Fibroblast of skin of right biceps (primary cell): ENCODE data around the gene EPHB4.

Experiments used
- DNase-seq: peaks from one replicate; pipeline ENCODE4 v3.0.0-alpha.2; 2013

EPHB4 gene

GRCh38 chr7:100854146-100854895 is 27.0 kb upstream of the EPHB4 start:
- no peak for DNase-seq

GRCh38 chr7:100852048-100852872 is 24.9 kb upstream of the EPHB4 start, which contains the start of gene SLC12A9:
SLC12A9 (plus strand) TSS chr7:100852713; CDS start chr7:100854198, 1,485 bp downstream.
- peak; percentile 90 for DNase-seq

GRCh38 chr7:100847360-100847759 is 20.0 kb upstream of the EPHB4 start:
- DNase-seq: no peak

GRCh38 chr7:100840470-100841100 is 13.3 kb upstream of the EPHB4 start:
- DNase-seq: no peak

- DNase-seq: no peak
Observed at GRCh38 chr7:100839361-100839760, 12.0 kb upstream of the EPHB4 start.

DNA sequence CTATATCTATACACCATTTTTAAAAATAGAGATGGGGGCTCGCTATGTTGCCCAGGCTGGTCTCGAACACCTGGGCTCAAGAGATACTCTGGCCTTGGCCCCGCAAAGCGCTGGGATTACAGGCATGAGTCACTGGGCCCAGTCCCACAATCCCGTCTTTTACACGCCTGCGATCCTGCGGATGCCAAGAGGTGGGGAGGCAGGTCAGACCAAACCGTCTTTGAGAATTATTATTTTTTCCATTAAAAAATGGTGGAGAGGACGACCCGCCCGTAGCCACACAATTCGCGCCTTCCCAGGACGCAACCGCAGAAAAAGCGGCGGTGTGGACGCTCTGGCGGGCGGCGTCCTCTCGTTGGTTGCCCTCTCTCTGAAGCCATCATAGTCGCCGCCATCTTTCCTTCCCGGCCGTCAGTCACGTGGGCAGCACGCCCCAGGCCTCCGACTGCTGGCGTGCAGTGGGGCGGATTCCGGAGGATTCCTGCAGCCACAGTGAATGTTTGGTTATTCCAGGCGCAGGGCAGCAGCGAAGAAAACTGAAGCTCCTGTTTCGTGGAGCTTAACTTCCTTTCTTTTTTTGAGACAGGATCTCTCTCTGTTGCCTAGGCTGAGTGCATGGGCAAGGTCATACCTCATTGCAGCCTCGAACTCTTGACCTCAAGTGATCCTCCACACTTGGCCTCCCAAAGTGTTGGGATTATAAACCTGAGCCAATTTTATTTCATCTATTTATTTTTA is 9.9 kb upstream of the EPHB4 start:
- peak; percentile 94 for DNase-seq

DNA sequence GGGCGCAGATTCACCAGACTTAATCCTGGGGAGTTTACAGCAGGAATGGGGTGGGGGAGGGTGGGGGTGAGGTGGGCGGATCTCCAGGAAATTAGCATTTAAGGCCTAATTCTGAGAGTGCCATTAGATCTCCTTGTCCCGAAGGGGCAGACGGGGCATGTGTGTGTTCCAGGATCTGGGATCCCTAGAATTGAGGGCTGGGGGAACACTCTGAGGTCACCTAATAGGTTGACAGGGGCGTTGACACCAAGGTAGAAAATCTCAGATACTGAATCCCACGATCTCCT is 9.4 kb upstream of the EPHB4 start:
- DNase-seq: no peak

GRCh38 chr7:100835903-100836811 is 8.8 kb upstream of the EPHB4 start:
- DNase-seq: peak; percentile 56

DNA sequence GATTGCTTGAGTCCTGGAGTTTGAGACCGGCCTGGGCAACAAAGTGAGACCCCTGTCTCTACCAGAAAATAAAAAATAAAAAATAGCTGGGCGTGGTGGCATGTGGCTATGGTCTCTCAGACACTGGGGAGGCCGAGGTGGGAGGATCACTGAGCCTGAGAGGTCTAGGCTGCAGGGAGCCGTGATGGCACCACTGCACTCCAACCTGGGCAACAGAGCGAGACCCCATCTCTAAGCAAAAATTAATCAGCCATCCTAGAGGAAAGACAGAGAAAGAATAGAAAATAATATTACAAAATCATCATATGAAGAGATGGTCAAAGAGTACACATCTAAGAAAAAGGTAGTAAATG is 4.9 kb upstream of the EPHB4 start:
- DNase-seq: no peak

GRCh38 chr7:100830396-100830795 is 3.1 kb upstream of the EPHB4 start:
- no peak for DNase-seq

- DNase-seq: no peak
Observed at GRCh38 chr7:100829150-100829716, 1.9 kb upstream of the EPHB4 start.

DNA sequence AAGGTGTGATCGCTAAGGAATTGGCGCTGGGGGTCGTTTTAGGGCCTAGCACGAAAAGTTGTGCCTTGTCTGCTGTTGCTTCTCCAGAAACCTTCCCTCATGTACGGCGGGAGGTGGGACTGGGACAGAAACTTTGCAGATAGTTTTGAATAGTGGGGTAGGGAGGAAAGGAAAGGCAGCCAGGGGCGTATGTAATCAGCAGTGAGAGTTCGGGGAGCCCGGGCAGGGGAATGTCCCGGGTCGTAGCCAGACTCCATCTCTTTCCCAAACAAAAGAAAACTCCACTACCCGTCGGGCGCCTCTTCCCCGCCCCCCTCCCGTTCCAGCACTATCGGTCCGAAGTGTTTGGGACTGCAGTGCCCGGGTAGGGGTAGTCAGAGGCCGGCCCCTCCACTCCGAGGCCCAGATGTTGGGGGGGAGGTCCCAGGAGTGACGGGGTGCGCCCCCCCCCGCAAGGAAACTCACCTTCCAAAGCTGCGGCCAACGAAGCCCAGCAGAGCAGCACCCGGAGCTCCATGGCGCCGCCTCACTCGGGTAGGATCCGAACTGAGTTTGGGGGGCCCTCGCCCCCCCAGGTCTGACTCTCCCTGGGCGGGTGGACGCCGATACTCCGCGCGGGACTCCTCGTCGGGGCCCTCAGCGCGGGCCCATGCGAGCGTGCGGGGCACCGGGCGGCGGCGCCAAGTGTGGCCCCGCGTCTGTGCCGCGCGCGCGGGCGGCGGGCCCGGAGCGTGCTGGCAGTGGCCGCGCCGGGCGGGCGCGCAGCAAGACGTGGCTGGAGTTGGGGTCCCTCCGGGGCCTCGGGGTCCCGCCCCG is 601 bp downstream of the EPHB4 start:
- no peak for DNase-seq

DNA sequence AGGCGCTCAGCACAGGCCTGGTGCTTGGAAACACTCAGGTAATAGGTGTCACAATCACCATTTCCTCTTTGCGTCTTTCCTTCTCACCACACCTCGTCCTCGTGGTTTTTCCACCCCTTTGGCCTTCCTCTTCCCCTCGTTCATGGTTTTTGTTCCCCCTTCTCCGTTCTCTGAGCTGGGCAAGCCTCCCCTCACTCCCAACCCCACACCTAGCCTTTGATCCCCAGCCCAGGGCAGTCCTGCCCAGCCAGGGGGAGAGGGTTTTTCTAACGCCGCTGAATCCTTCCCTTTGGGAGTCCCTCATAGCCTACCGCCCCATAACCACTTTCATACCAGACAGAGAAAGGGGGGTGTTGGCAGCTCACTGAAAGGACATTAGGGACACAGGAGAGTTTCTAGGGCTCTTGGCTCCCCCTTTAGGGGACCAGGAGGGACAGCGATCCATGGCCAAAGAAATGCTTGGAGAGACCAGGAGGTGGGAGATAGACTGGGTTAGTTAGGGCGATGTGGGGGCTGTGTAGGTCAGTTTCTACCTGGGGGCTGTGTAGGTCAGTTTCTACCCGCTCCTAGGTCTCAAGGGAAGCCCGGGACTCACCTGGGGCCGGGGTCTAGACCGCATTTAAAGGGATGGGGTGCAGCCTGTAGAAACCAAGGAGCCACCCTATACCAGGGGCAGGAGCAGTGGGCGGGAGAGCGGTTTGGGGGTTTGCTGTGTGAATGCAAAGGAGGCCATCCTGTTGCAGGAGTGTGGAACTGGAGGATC is 1.4 kb downstream of the EPHB4 start:
- peak; percentile 67 for DNase-seq

DNA sequence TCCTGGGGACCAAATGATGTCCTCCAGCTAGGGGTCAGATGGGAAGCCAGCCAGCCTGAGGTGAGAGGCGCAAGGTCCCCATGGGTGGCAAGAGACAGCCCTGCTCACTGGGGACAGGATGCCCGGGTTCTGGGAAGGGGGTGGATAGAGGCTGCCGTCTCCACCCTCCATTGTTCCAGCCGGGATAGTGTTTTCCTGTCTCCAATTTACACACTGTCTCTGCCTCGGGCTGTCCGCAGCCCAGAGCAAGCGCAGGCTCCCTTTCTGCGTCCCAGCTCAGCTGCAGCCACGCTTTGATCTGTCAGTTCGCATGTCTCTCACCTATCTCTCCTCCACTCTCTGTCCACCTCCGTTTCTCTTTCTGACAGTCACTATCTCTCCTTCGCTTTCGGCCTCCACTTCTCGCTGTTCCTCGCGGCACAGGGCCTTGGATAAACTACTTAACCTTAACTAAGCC is 2.1 kb downstream of the EPHB4 start:
- peak; percentile 21 for DNase-seq

DNA sequence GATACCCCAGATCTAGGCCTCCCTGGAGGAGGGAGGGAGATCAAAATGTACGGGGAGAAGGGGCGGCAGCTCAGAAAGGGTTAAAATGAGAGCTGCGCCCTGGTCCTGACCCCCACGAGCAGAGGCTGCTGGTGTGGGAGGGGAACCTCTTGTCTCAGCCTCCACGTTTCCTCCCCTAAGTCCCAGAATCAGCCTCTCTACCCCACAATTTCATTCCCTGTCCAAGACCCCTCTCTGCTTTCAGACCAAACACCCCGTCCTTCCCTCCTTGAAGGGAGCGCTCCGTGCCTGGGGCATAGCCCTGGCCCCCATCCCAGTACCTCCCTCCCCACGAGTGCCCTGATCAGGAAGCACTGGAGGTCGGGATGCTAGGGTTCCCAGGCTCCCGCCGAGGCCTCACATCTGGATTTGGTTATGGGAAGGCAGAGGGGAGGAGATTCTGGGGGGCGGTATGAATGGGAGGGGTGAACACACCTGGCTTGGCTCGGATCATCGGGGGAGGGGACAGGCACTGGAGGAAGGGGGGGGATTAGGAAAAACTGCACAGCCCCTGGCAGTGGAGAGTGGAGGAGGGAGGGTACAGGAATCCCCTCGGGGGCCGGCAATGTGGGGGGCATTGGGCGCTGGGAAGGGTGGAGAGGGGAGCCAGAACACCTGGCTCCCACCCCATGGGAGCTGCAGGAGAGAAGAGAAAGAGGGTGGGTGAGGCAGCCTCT is 2.7 kb downstream of the EPHB4 start:
- no peak for DNase-seq

GRCh38 chr7:100823534-100823933 is 3.8 kb downstream of the EPHB4 start:
- no peak for DNase-seq

DNA sequence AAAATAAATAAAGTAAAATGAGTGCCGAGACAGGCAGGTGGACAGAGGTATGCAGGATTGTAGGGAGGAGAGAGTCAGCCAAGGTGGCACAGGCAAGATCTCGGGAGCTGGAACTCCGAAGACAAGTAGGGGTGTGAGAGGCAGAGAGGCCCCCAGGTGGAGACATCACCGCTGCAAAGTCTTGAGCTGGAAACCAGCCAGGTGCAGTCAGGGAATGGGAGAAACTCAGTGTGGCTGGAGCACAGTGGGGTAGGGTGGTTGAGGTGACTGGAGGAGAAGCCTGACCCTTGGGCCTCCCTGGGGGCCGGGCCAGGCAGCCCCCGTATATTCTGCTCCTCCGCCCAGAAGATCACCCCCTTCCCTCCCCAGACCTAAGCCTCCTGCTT is 4.2 kb downstream of the EPHB4 start:
- no peak for DNase-seq

GRCh38 chr7:100822236-100823139 is 4.8 kb downstream of the EPHB4 start:
- no peak for DNase-seq
